ENCODE data around the gene RAB40A. TPM values are rescaled to one million over a fixed set of nuclear protein-coding genes. Genes with fewer than 3 reads are reported as not detected.
A peak's percentile ranks its signal among the peaks of the same experiment; 100 is the strongest.

The RAB40A gene
- total RNA-seq, 1 experiment from 2014 or later: 0.17 TPM

DNA sequence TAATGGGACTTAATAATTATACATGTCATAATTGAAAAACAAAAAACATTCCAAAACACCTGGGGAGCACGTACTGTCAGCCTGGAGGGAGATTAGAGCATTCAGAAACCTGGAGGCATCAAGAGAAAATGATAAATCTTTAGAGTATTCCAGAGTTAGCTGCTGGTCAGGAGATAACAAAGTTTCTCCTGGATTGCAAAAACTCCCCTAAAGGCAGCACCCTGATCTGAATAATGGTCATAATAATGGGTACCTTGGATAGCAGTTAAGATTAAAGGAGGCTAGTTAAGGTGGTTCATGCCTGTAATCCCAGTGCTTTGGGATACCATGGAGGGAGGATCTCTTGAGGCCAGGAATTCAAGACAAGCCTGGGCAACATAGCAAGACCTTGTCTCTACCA, 15.9 kb upstream of the RAB40A start (continued):
- TF ChIP-seq, protein P1, sequence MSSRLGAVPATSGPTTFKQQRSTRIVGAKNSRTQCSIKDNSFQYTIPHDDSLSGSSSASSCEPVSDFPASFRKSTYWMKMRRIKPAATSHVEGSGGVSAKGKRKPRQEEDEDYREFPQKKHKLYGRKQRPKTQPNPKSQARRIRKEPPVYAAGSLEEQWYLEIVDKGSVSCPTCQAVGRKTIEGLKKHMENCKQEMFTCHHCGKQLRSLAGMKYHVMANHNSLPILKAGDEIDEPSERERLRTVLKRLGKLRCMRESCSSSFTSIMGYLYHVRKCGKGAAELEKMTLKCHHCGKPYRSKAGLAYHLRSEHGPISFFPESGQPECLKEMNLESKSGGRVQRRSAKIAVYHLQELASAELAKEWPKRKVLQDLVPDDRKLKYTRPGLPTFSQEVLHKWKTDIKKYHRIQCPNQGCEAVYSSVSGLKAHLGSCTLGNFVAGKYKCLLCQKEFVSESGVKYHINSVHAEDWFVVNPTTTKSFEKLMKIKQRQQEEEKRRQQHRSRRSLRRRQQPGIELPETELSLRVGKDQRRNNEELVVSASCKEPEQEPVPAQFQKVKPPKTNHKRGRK (CRISPR knock-in tag; IDR thresholded peaks at IDR 0.05; ENCODE audit: borderline replicate concordance): no peak
- TF ChIP-seq TCF7 (CRISPR knock-in tag; IDR thresholded peaks at IDR 0.05; ENCODE audit: low read depth): no peak
- no peak for TF ChIP-seq ESRRA (CRISPR knock-in tag; IDR thresholded peaks at IDR 0.05; ENCODE audit: borderline replicate concordance)

DNA sequence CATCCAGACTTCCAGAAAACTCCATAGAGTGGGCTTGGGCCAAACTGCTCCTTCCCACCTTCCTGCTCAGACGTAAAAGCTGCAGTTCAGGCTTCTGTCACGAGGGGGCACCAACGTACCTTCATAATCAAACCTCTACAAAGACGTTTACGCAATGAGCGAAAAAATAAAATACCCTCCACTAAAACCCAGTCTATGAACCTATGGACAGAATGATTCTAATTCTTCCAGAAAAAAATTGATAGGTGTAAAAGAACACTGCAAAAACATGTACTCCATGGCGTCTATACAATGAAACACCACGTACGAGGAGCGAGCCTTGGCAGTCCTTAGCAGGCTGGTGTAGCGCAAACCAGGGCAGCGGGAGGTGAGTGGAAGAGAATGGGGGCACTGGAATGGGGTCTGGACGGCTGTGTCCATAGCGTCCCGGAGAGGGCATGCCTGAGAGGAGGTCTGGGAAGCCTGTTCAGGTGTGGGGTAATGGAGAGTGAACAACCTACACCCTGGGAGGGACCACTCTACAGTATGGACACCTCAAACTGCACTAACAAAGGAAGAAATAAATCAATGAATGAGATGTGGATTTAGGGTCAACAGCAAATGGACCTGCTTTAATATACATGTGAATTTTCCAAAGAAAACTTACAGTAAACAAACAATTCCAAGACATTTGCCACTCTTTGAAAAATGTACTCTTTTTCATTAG, 14.4 kb upstream of the RAB40A start:
- TF ChIP-seq, protein P2, sequence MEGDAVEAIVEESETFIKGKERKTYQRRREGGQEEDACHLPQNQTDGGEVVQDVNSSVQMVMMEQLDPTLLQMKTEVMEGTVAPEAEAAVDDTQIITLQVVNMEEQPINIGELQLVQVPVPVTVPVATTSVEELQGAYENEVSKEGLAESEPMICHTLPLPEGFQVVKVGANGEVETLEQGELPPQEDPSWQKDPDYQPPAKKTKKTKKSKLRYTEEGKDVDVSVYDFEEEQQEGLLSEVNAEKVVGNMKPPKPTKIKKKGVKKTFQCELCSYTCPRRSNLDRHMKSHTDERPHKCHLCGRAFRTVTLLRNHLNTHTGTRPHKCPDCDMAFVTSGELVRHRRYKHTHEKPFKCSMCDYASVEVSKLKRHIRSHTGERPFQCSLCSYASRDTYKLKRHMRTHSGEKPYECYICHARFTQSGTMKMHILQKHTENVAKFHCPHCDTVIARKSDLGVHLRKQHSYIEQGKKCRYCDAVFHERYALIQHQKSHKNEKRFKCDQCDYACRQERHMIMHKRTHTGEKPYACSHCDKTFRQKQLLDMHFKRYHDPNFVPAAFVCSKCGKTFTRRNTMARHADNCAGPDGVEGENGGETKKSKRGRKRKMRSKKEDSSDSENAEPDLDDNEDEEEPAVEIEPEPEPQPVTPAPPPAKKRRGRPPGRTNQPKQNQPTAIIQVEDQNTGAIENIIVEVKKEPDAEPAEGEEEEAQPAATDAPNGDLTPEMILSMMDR (IDR thresholded peaks at IDR 0.05): peak; percentile 67
- TF ChIP-seq TP53 (CRISPR knock-in tag; IDR thresholded peaks at IDR 0.05): no peak
- H3K4me1 Mint-ChIP-seq: 0 out of 2 replicates have a peak, but pooled peaks cover 4% of the 10 kb centered on the region
- H3K27ac Mint-ChIP-seq: no peak overlapping the region
- peak overlapping the region; percentile 82 for H3K4me3 Mint-ChIP-seq
- H3K27me3 Mint-ChIP-seq (ENCODE audit: low read depth): peaks cover 3% of the 10 kb centered on the region; the same call in 1 of the 2 replicates
- ATAC-seq (peak; percentile 81), DNase-seq (ENCODE audit: low spot score) (peak; percentile 77)
- H3K36me3 Mint-ChIP-seq: no peaks in the 10 kb centered on the region
- no peaks in the 10 kb centered on the region for H3K9me3 Mint-ChIP-seq
- ChIA-PET POLR2A (interaction anchor here (1.2 kb wide), 1 partner anchor 109 kb away, joined by 3 read pairs; no protein-coding TSS in a partner anchor), CTCF (interaction anchor here (0.6 to 1.5 kb wide), 6 partner anchors 44 to 312 kb away, joined by 3 to 5 read pairs (median 4); partner anchors contain the start of gene RAB9B)

DNA sequence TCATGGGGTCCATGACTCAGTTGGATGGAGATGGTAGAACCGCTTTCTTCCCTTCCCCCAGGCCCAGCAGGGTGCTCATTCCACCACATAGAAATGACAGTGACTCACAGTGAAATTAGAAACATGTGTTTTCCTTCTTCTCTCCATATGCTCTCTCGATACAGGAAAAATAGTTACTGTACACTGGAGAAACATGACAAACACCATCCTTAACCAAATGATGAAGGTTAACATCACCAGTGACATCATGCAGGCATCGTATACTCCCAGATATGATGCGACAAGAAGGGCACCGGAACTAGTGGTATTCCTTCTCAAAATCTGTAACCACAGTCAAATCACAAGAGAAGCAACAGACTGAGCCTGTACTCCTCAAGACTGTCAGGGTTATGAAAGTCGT, 11.7 kb upstream of the RAB40A start:
- POLR2A ChIA-PET: no interaction called here
- 0 out of 2 replicates have a peak, but pooled peaks cover 4% of the 10 kb centered on the region for H3K4me1 Mint-ChIP-seq
- no peak for ATAC-seq

More for the DNA sequence above, 11.7 kb upstream of the RAB40A start:
- Mint-ChIP-seq H3K36me3 (no peaks in the 10 kb centered on the region), H3K9me3 (no peaks in the 10 kb centered on the region), H3K4me3 (no peak overlapping the region), H3K27ac (no peak overlapping the region), H3K27me3 (ENCODE audit: low read depth) (peaks cover 11% of the 10 kb centered on the region)
- DNase-seq (ENCODE audit: low spot score): no peak
- TF ChIP-seq, protein P3, sequence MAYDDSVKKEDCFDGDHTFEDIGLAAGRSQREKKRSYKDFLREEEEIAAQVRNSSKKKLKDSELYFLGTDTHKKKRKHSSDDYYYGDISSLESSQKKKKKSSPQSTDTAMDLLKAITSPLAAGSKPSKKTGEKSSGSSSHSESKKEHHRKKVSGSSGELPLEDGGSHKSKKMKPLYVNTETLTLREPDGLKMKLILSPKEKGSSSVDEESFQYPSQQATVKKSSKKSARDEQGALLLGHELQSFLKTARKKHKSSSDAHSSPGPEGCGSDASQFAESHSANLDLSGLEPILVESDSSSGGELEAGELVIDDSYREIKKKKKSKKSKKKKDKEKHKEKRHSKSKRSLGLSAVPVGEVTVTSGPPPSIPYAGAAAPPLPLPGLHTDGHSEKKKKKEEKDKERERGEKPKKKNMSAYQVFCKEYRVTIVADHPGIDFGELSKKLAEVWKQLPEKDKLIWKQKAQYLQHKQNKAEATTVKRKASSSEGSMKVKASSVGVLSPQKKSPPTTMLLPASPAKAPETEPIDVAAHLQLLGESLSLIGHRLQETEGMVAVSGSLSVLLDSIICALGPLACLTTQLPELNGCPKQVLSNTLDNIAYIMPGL (CRISPR knock-in tag; IDR thresholded peaks at IDR 0.05): no peak
- TF ChIP-seq, protein P4, sequence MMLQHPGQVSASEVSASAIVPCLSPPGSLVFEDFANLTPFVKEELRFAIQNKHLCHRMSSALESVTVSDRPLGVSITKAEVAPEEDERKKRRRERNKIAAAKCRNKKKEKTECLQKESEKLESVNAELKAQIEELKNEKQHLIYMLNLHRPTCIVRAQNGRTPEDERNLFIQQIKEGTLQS (CRISPR knock-in tag; conservative IDR thresholded peaks at IDR 0.05): no peak
- TF ChIP-seq, protein P5, sequence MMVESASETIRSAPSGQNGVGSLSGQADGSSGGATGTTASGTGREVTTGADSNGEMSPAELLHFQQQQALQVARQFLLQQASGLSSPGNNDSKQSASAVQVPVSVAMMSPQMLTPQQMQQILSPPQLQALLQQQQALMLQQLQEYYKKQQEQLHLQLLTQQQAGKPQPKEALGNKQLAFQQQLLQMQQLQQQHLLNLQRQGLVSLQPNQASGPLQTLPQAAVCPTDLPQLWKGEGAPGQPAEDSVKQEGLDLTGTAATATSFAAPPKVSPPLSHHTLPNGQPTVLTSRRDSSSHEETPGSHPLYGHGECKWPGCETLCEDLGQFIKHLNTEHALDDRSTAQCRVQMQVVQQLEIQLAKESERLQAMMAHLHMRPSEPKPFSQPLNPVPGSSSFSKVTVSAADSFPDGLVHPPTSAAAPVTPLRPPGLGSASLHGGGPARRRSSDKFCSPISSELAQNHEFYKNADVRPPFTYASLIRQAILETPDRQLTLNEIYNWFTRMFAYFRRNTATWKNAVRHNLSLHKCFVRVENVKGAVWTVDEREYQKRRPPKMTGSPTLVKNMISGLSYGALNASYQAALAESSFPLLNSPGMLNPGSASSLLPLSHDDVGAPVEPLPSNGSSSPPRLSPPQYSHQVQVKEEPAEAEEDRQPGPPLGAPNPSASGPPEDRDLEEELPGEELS (CRISPR knock-in tag; IDR thresholded peaks at IDR 0.05): no peak
- TF ChIP-seq RORB (CRISPR knock-in tag; IDR thresholded peaks at IDR 0.05) (no peak), TEAD1 (CRISPR knock-in tag; IDR thresholded peaks at IDR 0.05) (no peak), GABPB1 (CRISPR knock-in tag; IDR thresholded peaks at IDR 0.05) (no peak), ZNF263 (CRISPR knock-in tag; IDR thresholded peaks at IDR 0.05; ENCODE audit: low read depth) (no peak), ZBTB21 (CRISPR knock-in tag; IDR thresholded peaks at IDR 0.05; ENCODE audit: borderline replicate concordance) (no peak)
- TF ChIP-seq, protein P6, sequence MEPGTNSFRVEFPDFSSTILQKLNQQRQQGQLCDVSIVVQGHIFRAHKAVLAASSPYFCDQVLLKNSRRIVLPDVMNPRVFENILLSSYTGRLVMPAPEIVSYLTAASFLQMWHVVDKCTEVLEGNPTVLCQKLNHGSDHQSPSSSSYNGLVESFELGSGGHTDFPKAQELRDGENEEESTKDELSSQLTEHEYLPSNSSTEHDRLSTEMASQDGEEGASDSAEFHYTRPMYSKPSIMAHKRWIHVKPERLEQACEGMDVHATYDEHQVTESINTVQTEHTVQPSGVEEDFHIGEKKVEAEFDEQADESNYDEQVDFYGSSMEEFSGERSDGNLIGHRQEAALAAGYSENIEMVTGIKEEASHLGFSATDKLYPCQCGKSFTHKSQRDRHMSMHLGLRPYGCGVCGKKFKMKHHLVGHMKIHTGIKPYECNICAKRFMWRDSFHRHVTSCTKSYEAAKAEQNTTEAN (CRISPR knock-in tag; IDR thresholded peaks at IDR 0.05): no peak
- TF ChIP-seq, protein P1 (CRISPR knock-in tag; IDR thresholded peaks at IDR 0.05; ENCODE audit: borderline replicate concordance): no peak
- TF ChIP-seq, protein P7, sequence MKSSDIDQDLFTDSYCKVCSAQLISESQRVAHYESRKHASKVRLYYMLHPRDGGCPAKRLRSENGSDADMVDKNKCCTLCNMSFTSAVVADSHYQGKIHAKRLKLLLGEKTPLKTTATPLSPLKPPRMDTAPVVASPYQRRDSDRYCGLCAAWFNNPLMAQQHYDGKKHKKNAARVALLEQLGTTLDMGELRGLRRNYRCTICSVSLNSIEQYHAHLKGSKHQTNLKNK (CRISPR knock-in tag; IDR thresholded peaks at IDR 0.05): no peak
- TF ChIP-seq, protein P8, sequence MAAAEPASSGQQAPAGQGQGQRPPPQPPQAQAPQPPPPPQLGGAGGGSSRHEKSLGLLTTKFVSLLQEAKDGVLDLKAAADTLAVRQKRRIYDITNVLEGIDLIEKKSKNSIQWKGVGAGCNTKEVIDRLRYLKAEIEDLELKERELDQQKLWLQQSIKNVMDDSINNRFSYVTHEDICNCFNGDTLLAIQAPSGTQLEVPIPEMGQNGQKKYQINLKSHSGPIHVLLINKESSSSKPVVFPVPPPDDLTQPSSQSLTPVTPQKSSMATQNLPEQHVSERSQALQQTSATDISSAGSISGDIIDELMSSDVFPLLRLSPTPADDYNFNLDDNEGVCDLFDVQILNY (CRISPR knock-in tag; IDR thresholded peaks at IDR 0.05): no peak
- TF ChIP-seq, protein P9, sequence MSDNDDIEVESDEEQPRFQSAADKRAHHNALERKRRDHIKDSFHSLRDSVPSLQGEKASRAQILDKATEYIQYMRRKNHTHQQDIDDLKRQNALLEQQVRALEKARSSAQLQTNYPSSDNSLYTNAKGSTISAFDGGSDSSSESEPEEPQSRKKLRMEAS (CRISPR knock-in tag; IDR thresholded peaks at IDR 0.05): no peak
- CTCF ChIA-PET: no interaction called here

Data from WTC11 (cell line).